Daoy (cell line): ENCODE data around the gene SYMPK. TPM values are rescaled to one million over a fixed set of nuclear protein-coding genes. Genes with fewer than 3 reads are reported as not detected.

Source experiments
- DNase-seq: peaks from one replicate; pipeline ENCODE4 v3.0.0-alpha.2; 2015; ENCODE audit warnings: low read depth
- total RNA-seq: library from RNA; depleted of rRNA; stranded (reverse); fragments of >200 nt; shearing (Covaris generic); gene quantifications from 2 replicates; pipeline ENCODE4 v1.2.3, GENCODE V29; 2014

Gene SYMPK
- total RNA-seq, 1 experiment from 2014 or later = 33.0 TPM

- DNase-seq = no peak
Measured at GRCh38 chr19:45866400-45867176, 3.6 kb upstream of the SYMPK start.

- no peak for DNase-seq
Measured at GRCh38 chr19:45865269-45865948, 2.5 kb upstream of the SYMPK start.

GRCh38 chr19:45864629-45865082 is 1.7 kb upstream of the SYMPK start:
- no peak for DNase-seq

- DNase-seq = peak; percentile 83
Measured at GRCh38 chr19:45863840-45864628, 1.1 kb upstream of the SYMPK start, which contains the start of gene FOXA3. Gene FOXA3 (plus strand): TSS chr19:45864326. CDS start chr19:45864457, 131 bp downstream.

GRCh38 chr19:45863335-45863839 is 440 bp upstream of the SYMPK start:
- DNase-seq = no peak

GRCh38 chr19:45862271-45862563 is 730 bp downstream of the SYMPK start:
- DNase-seq = no peak

- no peak for DNase-seq
Measured at GRCh38 chr19:45860359-45861259, 2.3 kb downstream of the SYMPK start.

- no peak for DNase-seq
Measured at GRCh38 chr19:45854167-45854778, 8.7 kb downstream of the SYMPK start.

GRCh38 chr19:45852983-45853382 is 10.0 kb downstream of the SYMPK start:
- no peak for DNase-seq

- DNase-seq = no peak
Measured at GRCh38 chr19:45852145-45852750, 10.7 kb downstream of the SYMPK start.

GRCh38 chr19:45848922-45849321 is 14.0 kb downstream of the SYMPK start:
- DNase-seq = no peak

GRCh38 chr19:45847663-45848062 is 15.3 kb downstream of the SYMPK start:
- DNase-seq = no peak

- DNase-seq = no peak
Measured at GRCh38 chr19:45842198-45842597, 20.7 kb downstream of the SYMPK start.

GRCh38 chr19:45834970-45835369 is 28.0 kb downstream of the SYMPK start:
- no peak for DNase-seq

GRCh38 chr19:45828945-45829344 is 34.0 kb downstream of the SYMPK start:
- no peak for DNase-seq

- no peak for DNase-seq
Measured at GRCh38 chr19:45828523-45828922, 34.4 kb downstream of the SYMPK start.

GRCh38 chr19:45827459-45828093 is 35.4 kb downstream of the SYMPK start:
- DNase-seq = no peak

GRCh38 chr19:45826934-45827333 is 36.0 kb downstream of the SYMPK start:
- no peak for DNase-seq

- DNase-seq = no peak
Measured at GRCh38 chr19:45825917-45826893, 36.7 kb downstream of the SYMPK start.
